ENCODE measurements around the gene LRRC3C.

- no peak for TF ChIP-seq ZBTB49 (tag by site-specific recombination; IDR thresholded peaks at IDR 0.05; ENCODE audit: low read depth)
- no peak for TF ChIP-seq ZNF140 (tag by site-specific recombination; IDR thresholded peaks at IDR 0.05)
- TF ChIP-seq ZNF639 (tag by site-specific recombination; IDR thresholded peaks at IDR 0.05), result no peak
- no peak for TF ChIP-seq ZNF830 (tag by site-specific recombination; IDR thresholded peaks at IDR 0.05; ENCODE audit: low read depth)
- no peak for TF ChIP-seq CTCF (tag by site-specific recombination; IDR thresholded peaks at IDR 0.05)
- TF ChIP-seq ZNF292 (tag by site-specific recombination; IDR thresholded peaks at IDR 0.05; ENCODE audit: borderline replicate concordance, low read depth), result no peak
- TF ChIP-seq ZNF157 (tag by site-specific recombination; IDR thresholded peaks at IDR 0.05), result no peak
- no peak for TF ChIP-seq REPIN1 (tag by site-specific recombination; IDR thresholded peaks at IDR 0.05; ENCODE audit: low read depth)
- TF ChIP-seq TCF7L2 (IDR thresholded peaks at IDR 0.05; ENCODE audit: borderline replicate concordance, low read depth, low read length), result no peak
- TF ChIP-seq PATZ1 (tag by site-specific recombination; IDR thresholded peaks at IDR 0.05), result no peak
- no peak for TF ChIP-seq ZNF174 (tag by site-specific recombination; IDR thresholded peaks at IDR 0.05)
Measured at GRCh38 chr17:39887078-39887477, 40.5 kb upstream of the LRRC3C start.
